H1 (cell line): ENCODE results near the gene SH2D1B. TPM values are rescaled to one million over a fixed set of nuclear protein-coding genes. Genes with fewer than 3 reads are reported as not detected.

Source experiments
- CHD7 ChIP-seq: fragments of 300-600 bp; sonication (generic); IDR thresholded peaks from 2 replicates; pipeline ENCODE4 v1.7.1; 2012; ENCODE audit warnings: low read length, moderate library complexity, mild to moderate bottlenecking, inconsistent platforms; ENCODE audit not compliant: insufficient replicate concordance
- HDAC6 ChIP-seq: IDR thresholded peaks from one replicate; pipeline ENCODE4 v1.7.1; 2012; ENCODE audit warnings: low read depth, mild to moderate bottlenecking, inconsistent platforms, low read length, moderate library complexity
- MAX ChIP-seq: IDR thresholded peaks from 2 replicates; pipeline ENCODE4 v1.6.1; 2012; ENCODE audit warnings: inconsistent platforms
- TAF1 ChIP-seq: IDR thresholded peaks from 2 replicates; pipeline ENCODE4 v1.6.1; 2011; ENCODE audit warnings: mild to moderate bottlenecking, low read depth, low read length
- polyA plus RNA-seq, 7 experiments: library from polyadenylated mRNA; depleted of rRNA in 3 of 7; stranded (reverse) in 5 of 7; unstranded in 2 of 7; fragments of >200 nt in 5 of 7; fragments of 200-250 nt in 2 of 7; gene quantifications; 1 replicate in 5 of 7; 2 replicates in 1 of 7; 4 replicates in 1 of 7; pipeline versions ENCODE4 v1.2.1 to v1.2.3, GENCODE V29; 2011 to 2013; ENCODE audit warnings: missing spikeins in 2 of 7, mixed read lengths in 2 of 7
- total RNA-seq: library from RNA; stranded (reverse); fragmentation: NEBNext Ultra II Directional; extraction: Animal tissue kit (Norgen Biotek cat#: 25700); gene quantifications from 2 replicates; pipeline ENCODE4 v1.2.1, GENCODE V29; 2021

Gene SH2D1B
- total and polyA plus RNA-seq, 2 of the 8 experiments (the other 6 are each of a cell fraction or from before 2014, with no cell fraction given), result not detected

DNA sequence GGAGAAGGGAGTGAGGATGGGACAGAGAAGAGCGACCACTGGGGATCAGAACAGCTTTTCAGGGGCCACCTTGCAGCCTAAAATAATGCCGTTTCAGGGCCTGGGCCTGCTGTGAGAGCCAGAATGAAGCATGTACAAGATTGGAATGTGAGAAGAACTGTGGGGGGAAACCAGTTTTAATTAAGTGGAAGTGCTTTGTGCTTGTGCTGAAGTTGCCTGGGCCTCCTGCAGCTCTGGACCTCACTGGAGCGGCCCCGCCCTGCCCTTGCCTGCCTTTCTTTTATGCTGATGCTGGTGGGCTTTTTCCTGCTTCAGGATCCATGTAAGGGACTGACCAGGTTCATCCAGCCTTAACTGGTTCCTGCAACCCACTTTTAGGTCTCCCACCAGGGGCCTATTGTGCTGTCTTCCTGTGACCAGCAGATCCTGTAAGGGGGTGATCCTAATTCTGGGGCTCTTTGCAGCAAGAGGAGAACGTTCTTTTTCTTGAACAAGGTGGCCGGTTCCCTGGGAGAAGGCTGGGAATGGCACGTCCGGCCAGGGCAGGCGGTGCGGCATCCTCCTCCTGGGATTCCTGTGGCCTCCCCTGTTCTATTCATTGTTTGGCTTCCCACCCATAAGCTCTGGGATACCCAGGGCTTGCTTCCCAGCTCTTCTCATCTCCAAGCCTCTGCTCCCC is 27.2 kb downstream of the SH2D1B start (continued):
- TF ChIP-seq CHD7 (no peak), MAX (no peak), HDAC6 (no peak), TAF1 (no peak)
- TF ChIP-seq, all 59 proteins: peak for 0
